ENCODE results near the gene RUSF1.
A peak's percentile ranks its signal among the peaks of the same experiment; 100 is the strongest.

Gene RUSF1

GRCh38 chr16:31441956-31442355 is 66.2 kb downstream of the RUSF1 start:
- no peak overlapping the region for H3K9ac ChIP-seq (ENCODE audit: insufficient read length, low read depth)
- peak overlapping the region; percentile 68 for H3K4me3 ChIP-seq (ENCODE audit: insufficient read length, low read depth)
- H3K36me3 ChIP-seq (ENCODE audit: insufficient read depth, insufficient read length, low read length) = no peaks in the 10 kb centered on the region
- TF ChIP-seq ZNF274 (IDR thresholded peaks at IDR 0.05; ENCODE audit: low read depth, low read length) (no peak), YY1 (IDR thresholded peaks at IDR 0.05; ENCODE audit: insufficient read depth, insufficient read length) (no peak), SUZ12 (IDR thresholded peaks at IDR 0.05; ENCODE audit: extremely low read depth, insufficient read depth, insufficient read length) (no peak)
- no peaks in the 10 kb centered on the region for H3K4me1 ChIP-seq (ENCODE audit: insufficient read depth, insufficient read length)
- no peaks in the 10 kb centered on the region for H3K27me3 ChIP-seq (ENCODE audit: insufficient read depth, insufficient read length)
- no peak for DNase-seq (ENCODE audit: low read depth, low spot score)
- no peaks in the 10 kb centered on the region for H3K9me3 ChIP-seq (ENCODE audit: insufficient read depth, low read length)

GRCh38 chr16:31440516-31441184 is 67.5 kb downstream of the RUSF1 start:
- no peak for DNase-seq (ENCODE audit: low read depth, low spot score)

GRCh38 chr16:31439519-31439918 is 68.7 kb downstream of the RUSF1 start:
- no peaks in the 10 kb centered on the region for H3K36me3 ChIP-seq (ENCODE audit: insufficient read depth, insufficient read length, low read length)

More at GRCh38 chr16:31440516-31441184, 67.5 kb downstream of the RUSF1 start:
- H3K9me3 ChIP-seq (ENCODE audit: insufficient read depth, low read length) = no peaks in the 10 kb centered on the region
- H3K36me3 ChIP-seq (ENCODE audit: insufficient read depth, insufficient read length, low read length) = no peaks in the 10 kb centered on the region
- no peaks in the 10 kb centered on the region for H3K27me3 ChIP-seq (ENCODE audit: insufficient read depth, insufficient read length)
- peaks cover 8% of the 10 kb centered on the region for H3K4me1 ChIP-seq (ENCODE audit: insufficient read depth, insufficient read length)
- no peak for TF ChIP-seq ZNF274 (IDR thresholded peaks at IDR 0.05; ENCODE audit: low read depth, low read length)
- TF ChIP-seq SUZ12 (IDR thresholded peaks at IDR 0.05; ENCODE audit: extremely low read depth, insufficient read depth, insufficient read length) = no peak
- no peak for TF ChIP-seq YY1 (IDR thresholded peaks at IDR 0.05; ENCODE audit: insufficient read depth, insufficient read length)
- no peak overlapping the region for H3K9ac ChIP-seq (ENCODE audit: insufficient read length, low read depth)
- H3K4me3 ChIP-seq (ENCODE audit: insufficient read length, low read depth) = no peak overlapping the region

More at GRCh38 chr16:31439519-31439918, 68.7 kb downstream of the RUSF1 start:
- Histone ChIP-seq H3K27me3 (ENCODE audit: insufficient read depth, insufficient read length) (no peaks in the 10 kb centered on the region), H3K4me1 (ENCODE audit: insufficient read depth, insufficient read length) (peaks cover 9% of the 10 kb centered on the region), H3K4me3 (ENCODE audit: insufficient read length, low read depth) (no peak overlapping the region), H3K9me3 (ENCODE audit: insufficient read depth, low read length) (no peaks in the 10 kb centered on the region), H3K9ac (ENCODE audit: insufficient read length, low read depth) (no peak overlapping the region)
- DNase-seq (ENCODE audit: low read depth, low spot score) = no peak
- TF ChIP-seq ZNF274 (IDR thresholded peaks at IDR 0.05; ENCODE audit: low read depth, low read length) (no peak), SUZ12 (IDR thresholded peaks at IDR 0.05; ENCODE audit: extremely low read depth, insufficient read depth, insufficient read length) (no peak), YY1 (IDR thresholded peaks at IDR 0.05; ENCODE audit: insufficient read depth, insufficient read length) (no peak)
